ENCODE data around the gene PLEKHM3. TPM values are rescaled to one million over a fixed set of nuclear protein-coding genes. Genes with fewer than 3 reads are reported as not detected.

The PLEKHM3 gene, protein sequence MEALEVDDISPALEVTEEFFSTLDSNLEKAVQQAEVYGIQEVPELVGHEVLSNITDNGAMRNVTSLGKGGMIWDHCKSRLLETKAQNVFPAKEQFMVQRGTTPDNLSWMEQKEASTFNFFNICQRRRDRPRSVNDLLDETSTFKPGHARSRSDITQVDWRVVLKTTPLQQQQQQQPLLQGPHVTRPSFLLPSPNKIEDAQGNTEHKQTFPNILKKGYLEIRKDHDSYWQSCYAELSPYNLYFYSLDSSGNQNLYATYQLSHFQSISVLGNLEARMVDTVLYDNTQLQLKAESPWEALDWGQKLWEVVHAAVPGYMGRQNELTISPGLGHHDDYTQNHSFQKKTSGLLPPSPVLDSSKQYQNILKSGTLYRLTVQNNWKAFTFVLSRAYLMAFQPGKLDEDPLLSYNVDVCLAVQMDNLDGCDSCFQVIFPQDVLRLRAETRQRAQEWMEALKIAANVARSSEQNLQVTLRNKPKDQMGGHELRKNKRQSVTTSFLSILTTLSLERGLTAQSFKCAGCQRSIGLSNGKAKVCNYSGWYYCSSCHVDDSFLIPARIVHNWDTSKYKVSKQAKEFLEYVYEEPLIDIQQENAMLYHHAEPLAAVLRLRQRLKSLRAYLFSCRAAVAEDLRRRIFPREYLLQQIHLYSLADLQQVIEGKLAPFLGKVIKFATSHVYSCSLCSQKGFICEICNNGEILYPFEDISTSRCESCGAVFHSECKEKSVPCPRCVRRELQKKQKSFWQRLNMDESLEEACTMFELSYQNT
- 8.7 to 12.9 TPM (median 9.1 TPM) in 3 replicates for total RNA-seq
- long read RNA-seq, full-length matches to known transcripts: 1 of 3 reads
- long read RNA-seq, partial matches to known transcripts: 1 of 3 reads
- long read RNA-seq, other reads (novel, unspliced or antisense): 1 of 3 reads

DNA sequence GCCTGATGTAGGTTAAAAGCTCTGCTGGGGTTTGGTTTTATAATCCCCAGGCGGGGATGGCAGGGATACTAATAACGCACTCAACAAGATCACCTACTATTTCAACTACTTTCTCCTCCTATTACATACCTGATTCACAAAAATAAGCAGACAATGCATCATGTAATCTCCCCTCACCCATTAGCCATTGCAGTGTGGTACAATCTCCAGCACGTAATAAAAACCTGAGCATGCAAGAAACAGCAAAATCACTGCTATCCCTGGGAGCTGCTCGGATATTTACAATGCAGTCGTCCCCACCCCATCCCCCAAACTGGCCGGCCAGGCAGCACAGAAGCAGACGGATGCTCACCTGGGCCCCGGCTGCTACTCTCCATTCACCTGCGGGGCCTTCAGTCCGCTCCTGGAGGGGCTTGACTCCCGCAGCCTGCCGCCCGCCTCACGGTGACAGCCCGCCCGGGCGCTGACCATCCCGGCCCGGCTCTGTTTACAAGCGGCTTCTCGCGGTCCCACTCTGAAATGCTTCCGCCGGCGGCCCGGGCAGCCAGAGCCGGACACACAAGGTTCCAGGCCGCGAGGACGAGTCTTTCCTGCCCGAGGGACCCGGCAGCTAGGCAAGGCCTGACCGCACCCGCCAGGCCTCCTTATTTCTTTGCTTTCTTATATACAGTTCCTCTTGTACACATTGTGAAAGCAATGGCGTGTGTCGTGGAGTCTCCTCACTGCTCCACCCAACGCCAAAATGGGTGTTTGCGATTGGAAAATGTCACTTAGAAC, at the start of gene PLEKHM3:
Gene PLEKHM3, minus strand, starts transcription at position 491 of the 777 bp plus-strand sequence. CDS start 23,888 bp downstream, outside the sequence.
- peak; percentile 96 for DNase-seq (ENCODE audit: low spot score)
- Mint-ChIP-seq H3K4me3 (ENCODE audit: unreplicated experiment) (peak within 1 kb of the TSS; percentile 94), H3K27me3 (ENCODE audit: low read depth) (peaks cover 2% of the 10 kb centered on the region), H3K4me1 (ENCODE audit: low read depth) (peaks cover 18% of the 10 kb centered on the region), H3K27ac (ENCODE audit: unreplicated experiment) (peak within 1 kb of the TSS; percentile 95), H3K36me3 (ENCODE audit: low read depth) (no peaks in the 10 kb centered on the region), H3K9me3 (ENCODE audit: low read depth) (no peaks in the 10 kb centered on the region)
- TF ChIP-seq, protein P1, sequence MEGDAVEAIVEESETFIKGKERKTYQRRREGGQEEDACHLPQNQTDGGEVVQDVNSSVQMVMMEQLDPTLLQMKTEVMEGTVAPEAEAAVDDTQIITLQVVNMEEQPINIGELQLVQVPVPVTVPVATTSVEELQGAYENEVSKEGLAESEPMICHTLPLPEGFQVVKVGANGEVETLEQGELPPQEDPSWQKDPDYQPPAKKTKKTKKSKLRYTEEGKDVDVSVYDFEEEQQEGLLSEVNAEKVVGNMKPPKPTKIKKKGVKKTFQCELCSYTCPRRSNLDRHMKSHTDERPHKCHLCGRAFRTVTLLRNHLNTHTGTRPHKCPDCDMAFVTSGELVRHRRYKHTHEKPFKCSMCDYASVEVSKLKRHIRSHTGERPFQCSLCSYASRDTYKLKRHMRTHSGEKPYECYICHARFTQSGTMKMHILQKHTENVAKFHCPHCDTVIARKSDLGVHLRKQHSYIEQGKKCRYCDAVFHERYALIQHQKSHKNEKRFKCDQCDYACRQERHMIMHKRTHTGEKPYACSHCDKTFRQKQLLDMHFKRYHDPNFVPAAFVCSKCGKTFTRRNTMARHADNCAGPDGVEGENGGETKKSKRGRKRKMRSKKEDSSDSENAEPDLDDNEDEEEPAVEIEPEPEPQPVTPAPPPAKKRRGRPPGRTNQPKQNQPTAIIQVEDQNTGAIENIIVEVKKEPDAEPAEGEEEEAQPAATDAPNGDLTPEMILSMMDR (IDR thresholded peaks at IDR 0.05): peak; percentile 9

DNA sequence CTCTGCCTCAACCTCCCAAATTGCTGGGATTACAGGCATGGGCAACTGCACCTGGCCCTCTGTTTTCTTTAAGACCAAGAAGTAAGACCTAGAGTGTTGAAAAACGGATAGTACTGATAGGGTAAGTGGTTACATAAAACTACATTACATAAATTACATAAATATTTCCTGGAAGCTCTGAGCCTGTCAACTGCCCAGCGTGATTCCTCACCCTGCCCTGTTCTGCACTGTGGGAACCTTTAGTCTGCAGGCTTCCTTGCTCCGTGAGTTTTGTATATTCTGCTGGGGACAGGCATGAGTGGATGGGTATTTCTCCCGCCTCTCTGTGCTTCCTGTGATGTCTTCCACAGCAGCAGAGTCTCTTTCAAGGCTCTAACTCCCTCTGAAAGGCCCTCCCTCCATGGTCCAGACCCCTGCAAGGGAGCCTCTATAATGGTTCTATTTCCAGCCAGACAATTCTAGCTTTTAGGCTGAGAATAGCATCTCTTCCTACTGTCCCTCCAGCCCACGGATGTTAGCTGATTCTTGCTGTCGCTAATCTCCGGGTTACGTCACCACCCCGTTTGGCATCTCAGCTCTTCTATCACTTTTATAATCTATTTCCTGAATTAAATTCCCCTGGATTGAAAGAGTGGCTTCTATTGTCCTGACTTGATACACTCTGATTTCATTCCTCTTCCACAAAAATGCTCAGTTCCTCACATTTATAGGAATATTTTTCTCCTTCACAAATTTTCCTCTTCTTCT, 49.5 kb upstream of the PLEKHM3 start:
- Mint-ChIP-seq H3K4me3 (ENCODE audit: unreplicated experiment) (no peak overlapping the region), H3K27me3 (ENCODE audit: low read depth) (peaks cover 14% of the 10 kb centered on the region), H3K36me3 (ENCODE audit: low read depth) (peaks cover 2% of the 10 kb centered on the region), H3K27ac (ENCODE audit: unreplicated experiment) (no peak overlapping the region), H3K9me3 (ENCODE audit: low read depth) (peaks cover 5% of the 10 kb centered on the region), H3K4me1 (ENCODE audit: low read depth) (peaks cover 14% of the 10 kb centered on the region)
- TF ChIP-seq, protein P1 (IDR thresholded peaks at IDR 0.05): no peak
- no peak for DNase-seq (ENCODE audit: low spot score)

DNA sequence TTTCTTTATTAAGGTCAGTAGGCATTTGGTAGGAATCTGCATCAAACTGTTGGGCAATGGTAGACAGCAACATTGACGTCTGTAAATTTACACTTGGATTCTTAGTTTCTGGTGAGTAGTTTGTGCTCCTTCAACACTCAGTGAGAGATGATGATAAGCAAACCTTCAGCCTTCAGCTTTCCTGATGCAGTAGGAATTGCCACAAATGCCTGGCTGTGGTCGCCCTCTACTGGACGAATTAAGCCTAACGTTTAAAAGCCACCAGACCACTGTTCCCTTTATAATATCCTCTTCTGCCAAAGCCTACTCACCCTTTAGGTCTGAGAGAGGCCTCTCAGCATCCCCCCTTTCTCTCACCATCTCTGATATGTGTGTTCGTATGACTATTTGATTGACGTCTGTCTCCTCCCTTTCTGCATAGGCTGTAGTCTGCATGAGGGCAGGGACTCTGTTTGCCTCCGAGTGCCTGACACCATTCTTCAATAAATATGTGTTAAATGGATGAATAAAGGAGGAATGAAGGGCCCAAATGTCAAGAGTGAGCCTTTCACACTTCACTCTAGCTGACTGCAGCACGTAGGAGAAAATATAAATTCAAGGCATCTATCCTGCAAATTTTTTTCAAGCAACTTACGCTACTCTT, 47.0 kb upstream of the PLEKHM3 start:
- Mint-ChIP-seq H3K9me3 (ENCODE audit: low read depth) (no peaks in the 10 kb centered on the region), H3K4me1 (ENCODE audit: low read depth) (peaks cover 10% of the 10 kb centered on the region), H3K27me3 (ENCODE audit: low read depth) (peaks cover 5% of the 10 kb centered on the region), H3K27ac (ENCODE audit: unreplicated experiment) (no peak overlapping the region), H3K4me3 (ENCODE audit: unreplicated experiment) (no peak overlapping the region), H3K36me3 (ENCODE audit: low read depth) (no peaks in the 10 kb centered on the region)
- DNase-seq (ENCODE audit: low spot score): no peak
- TF ChIP-seq, protein P1 (IDR thresholded peaks at IDR 0.05): peak; percentile 89

DNA sequence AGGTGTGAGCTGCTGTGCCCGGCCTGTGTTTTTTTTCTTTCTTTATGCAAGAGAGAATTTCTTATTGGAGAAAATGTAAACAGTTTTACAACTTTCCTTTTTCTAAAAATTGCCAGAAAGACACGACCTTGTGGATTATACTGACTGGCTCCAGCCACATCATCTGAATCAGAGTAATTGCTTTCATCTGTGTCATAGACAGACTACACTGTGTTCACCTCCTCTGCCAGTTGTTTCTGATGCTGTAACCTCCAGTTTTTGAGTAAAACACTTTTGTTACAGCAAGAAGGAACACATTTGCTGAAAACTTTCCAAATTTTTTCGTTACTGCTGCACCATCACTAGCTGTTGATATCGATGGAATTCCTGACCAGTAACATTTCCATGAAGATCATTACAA, 43.9 kb upstream of the PLEKHM3 start:
- H3K27me3 Mint-ChIP-seq (ENCODE audit: low read depth): peaks cover 4% of the 10 kb centered on the region
- no peak for DNase-seq (ENCODE audit: low spot score)

More for the DNA sequence above, 43.9 kb upstream of the PLEKHM3 start:
- Mint-ChIP-seq H3K27ac (ENCODE audit: unreplicated experiment) (no peak overlapping the region), H3K4me1 (ENCODE audit: low read depth) (peaks cover 6% of the 10 kb centered on the region), H3K36me3 (ENCODE audit: low read depth) (no peaks in the 10 kb centered on the region), H3K4me3 (ENCODE audit: unreplicated experiment) (no peak overlapping the region), H3K9me3 (ENCODE audit: low read depth) (no peaks in the 10 kb centered on the region)
- TF ChIP-seq, protein P1 (IDR thresholded peaks at IDR 0.05): no peak

Measured in chondrocyte (in vitro differentiated cells).